ENCODE results near the gene DMRTA2.

DNA sequence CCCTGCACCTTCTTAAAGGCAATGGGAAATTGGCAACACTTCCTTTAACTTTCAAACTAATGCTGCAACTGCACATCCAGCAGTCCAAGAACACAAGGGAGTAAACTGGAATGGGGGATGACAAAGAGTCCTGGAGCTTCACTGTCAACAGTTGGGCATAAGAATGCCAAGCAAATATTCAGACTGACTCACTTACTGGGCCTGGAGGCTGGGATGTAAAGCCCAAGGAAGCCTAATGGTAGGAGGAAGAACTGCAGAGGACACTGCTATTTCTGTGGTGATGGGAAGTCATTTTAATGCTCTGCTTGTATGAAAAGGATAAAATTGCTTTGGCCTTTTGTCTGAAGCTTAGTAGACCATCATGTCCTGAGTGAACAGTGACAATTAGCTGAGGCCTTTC, 15.7 kb upstream of the DMRTA2 start:
- TF ChIP-seq, protein P1, sequence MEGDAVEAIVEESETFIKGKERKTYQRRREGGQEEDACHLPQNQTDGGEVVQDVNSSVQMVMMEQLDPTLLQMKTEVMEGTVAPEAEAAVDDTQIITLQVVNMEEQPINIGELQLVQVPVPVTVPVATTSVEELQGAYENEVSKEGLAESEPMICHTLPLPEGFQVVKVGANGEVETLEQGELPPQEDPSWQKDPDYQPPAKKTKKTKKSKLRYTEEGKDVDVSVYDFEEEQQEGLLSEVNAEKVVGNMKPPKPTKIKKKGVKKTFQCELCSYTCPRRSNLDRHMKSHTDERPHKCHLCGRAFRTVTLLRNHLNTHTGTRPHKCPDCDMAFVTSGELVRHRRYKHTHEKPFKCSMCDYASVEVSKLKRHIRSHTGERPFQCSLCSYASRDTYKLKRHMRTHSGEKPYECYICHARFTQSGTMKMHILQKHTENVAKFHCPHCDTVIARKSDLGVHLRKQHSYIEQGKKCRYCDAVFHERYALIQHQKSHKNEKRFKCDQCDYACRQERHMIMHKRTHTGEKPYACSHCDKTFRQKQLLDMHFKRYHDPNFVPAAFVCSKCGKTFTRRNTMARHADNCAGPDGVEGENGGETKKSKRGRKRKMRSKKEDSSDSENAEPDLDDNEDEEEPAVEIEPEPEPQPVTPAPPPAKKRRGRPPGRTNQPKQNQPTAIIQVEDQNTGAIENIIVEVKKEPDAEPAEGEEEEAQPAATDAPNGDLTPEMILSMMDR (IDR thresholded peaks at IDR 0.05): no peak
- TF ChIP-seq POLR2AphosphoS5 (IDR thresholded peaks at IDR 0.05) (no peak), EP300 (IDR thresholded peaks at IDR 0.05) (no peak)
